ENCODE results near the gene C1orf232.

The C1orf232 gene

GRCh38 chr1:26175346-26175745 lies 6.6 kb upstream of the C1orf232 start:
- DNase-seq: no peak

- no peak for DNase-seq
Measured at GRCh38 chr1:26171084-26172072, 2.6 kb upstream of the C1orf232 start, which contains the start of gene ZNF593OS. TSS of gene ZNF593OS (minus strand) at chr1:26171832. CDS start at chr1:26171661, 171 bp downstream.

GRCh38 chr1:26170472-26170821 lies 1.7 kb upstream of the C1orf232 start:
- no peak for DNase-seq

- DNase-seq: peak; percentile 85
Measured at GRCh38 chr1:26169669-26170471, 1.1 kb upstream of the C1orf232 start, which contains the start of gene ZNF593. TSS of gene ZNF593 (plus strand) at chr1:26169908. CDS start at chr1:26169984, 76 bp downstream.

GRCh38 chr1:26169198-26169554 lies 413 bp upstream of the C1orf232 start:
- no peak for DNase-seq

- no peak for DNase-seq
Measured at GRCh38 chr1:26166719-26167281, 2.0 kb downstream of the C1orf232 start.

- DNase-seq: no peak
Measured at GRCh38 chr1:26164861-26165842, 3.6 kb downstream of the C1orf232 start.

- no peak for DNase-seq
Measured at GRCh38 chr1:26164036-26164860, 4.5 kb downstream of the C1orf232 start.

GRCh38 chr1:26163684-26164035 lies 5.1 kb downstream of the C1orf232 start:
- DNase-seq: no peak

- DNase-seq: no peak
Measured at GRCh38 chr1:26162220-26162709, 6.5 kb downstream of the C1orf232 start.

GRCh38 chr1:26161415-26162219 lies 7.1 kb downstream of the C1orf232 start:
- DNase-seq: peak; percentile 25

- no peak for DNase-seq
Measured at GRCh38 chr1:26160527-26161414, 8.0 kb downstream of the C1orf232 start.

GRCh38 chr1:26159743-26160039 lies 9.1 kb downstream of the C1orf232 start:
- no peak for DNase-seq

- DNase-seq: no peak
Measured at GRCh38 chr1:26158908-26159742, 9.6 kb downstream of the C1orf232 start, which contains the start of gene FAM110D. TSS of gene FAM110D (plus strand) at chr1:26159079. CDS start at chr1:26161292, 2,213 bp downstream.

- no peak for DNase-seq
Measured at GRCh38 chr1:26158271-26158907, 10.4 kb downstream of the C1orf232 start.

- DNase-seq: no peak
Measured at GRCh38 chr1:26156285-26157038, 12.3 kb downstream of the C1orf232 start.
